HG02938 (cell line): Measurements from ENCODE around the gene ARHGEF10L.

Experiments
- ATAC-seq: cut with Tn5 transposase; IDR thresholded peaks from one replicate; pipeline ENCODE4 v1.9.1; 2021; ENCODE audit warnings: mild to moderate bottlenecking, moderate library complexity; ENCODE audit not compliant: unreplicated experiment

The ARHGEF10L gene

DNA sequence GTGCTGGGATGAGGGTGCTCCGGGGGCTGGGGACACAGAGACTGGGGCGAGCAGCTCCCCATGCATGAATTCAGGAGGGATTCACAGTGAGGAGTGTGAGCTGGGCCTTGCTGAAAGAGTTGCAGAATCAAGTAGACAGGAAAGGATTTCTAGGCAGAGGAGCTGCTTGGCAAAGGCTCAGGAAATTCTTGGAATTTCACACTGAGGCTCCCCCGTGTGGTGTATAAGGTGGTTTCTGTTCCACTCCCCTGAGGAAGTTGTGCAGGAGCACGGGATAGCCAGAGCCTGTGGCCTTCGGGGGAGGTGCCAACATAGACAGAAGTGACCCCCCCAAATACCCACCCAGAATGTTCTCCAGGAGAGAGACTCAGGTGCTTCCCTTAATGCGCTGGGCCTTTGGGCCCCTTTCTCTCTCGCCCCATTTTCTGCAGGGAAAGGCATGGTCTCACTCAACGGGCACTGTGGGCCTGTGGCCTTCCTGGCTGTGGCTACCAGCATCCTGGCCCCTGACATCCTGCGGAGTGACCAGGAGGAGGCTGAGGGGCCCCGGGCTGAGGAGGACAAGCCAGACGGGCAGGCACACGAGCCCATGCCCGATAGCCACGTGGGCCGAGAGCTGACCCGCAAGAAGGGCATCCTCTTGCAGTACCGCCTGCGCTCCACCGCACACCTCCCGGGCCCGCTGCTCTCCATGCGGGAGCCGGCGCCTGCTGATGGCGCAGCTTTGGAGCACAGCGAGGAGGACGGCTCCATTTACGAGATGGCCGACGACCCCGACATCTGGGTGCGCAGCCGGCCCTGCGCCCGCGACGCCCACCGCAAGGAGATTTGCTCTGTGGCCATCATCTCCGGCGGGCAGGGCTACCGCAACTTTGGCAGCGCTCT is 157.2 kb downstream of the ARHGEF10L start:
- no peak for ATAC-seq

DNA sequence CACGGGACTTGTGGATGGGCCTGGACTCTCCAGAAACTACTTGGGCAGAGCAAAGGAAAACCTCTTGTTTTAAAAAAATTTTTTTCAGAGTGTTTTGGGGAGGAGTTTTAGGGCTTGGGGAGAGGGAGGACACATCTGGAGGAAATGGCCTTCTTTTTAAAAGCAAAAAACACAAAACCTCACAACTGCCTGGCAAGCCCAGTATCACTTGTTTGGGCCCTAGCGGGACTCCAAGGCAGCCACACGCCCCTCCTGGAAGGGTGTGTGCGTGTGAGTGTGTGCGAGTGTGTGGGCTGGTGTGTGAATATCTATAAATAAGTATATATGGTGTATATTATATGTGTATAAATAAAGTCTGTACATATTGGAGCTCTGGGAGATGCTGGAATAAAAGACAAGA is 158.0 kb downstream of the ARHGEF10L start:
- ATAC-seq: no peak

DNA sequence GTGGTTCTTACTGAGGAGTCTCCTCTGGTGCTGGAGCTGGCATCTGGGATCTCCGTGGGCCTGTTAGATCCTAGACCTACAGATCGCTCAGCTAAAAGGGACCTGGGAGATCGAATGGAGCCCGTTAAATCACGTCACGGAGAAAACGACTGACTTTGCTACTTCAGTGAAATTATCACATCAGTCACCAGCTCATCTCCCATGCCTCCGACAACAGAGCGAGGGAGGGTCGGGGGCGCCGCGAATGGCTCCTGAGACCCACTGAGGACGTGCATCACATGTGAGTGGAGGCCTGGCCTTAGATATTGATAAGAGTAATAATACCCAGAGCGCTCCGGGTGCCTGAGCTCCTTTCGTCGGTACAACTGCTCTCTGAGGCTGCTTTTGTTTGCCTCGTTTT is 160.1 kb downstream of the ARHGEF10L start:
- ATAC-seq: no peak

DNA sequence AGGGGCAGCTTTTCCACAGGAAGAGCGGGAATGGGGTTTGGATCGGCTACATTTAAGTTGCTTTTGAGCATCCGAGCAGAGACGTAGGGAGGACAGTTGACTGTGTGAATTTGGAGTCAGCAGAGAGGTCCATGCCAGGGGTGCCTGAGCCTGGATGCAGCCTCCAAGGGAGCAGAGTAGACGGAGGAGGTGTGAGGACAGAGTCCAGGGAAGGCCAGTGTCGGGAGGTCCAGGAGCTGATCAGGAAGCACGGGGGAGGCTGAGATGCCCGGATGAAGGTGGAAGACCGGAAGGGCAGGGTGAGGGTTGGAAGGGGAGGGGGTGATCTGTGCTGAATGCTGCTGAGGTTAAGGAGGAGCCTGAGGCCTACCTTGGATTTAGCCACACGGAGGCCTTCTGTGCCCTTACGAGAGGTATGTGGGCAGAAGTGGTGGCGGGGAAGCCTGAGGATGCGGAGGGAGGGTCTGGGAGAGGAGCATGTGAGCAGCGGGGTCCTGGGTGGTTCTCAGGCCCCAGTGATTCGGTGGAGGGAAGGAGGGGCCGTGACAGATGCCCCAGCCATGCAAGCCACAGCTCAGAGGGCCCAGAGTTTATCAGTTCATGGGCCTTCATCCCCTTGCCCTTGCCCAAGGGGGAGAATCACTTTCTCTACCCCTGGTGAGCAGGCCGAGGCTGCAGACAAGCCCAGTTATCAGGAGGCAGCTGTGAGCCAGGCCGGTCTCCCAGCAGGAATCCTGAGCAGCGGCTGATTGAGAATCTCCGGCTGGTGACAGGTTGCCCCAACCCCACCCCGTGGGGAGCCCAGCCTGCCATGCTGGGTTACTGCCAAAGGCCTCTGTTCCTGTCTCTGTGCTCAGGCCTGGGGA is 161.7 kb downstream of the ARHGEF10L start:
- ATAC-seq: no peak

DNA sequence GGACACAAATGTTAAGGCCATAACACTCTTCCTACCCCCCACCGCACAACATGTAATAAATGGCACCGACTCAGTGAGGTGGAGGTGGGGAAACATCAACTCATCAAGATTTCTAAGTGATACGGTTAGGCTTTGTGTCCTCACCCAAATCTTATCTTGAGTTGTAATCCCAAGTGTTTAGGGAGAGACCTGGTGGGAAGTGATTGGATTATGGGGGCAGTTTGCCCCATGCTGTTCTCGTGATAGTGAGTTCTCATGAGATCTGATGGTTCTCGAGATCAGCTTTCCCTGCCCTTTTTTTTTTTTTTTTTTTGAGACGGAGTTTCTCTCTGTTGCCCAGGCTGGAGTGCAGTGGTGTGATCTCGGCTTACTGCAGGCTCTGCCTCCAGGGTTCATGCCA is 164.7 kb downstream of the ARHGEF10L start:
- ATAC-seq: no peak

DNA sequence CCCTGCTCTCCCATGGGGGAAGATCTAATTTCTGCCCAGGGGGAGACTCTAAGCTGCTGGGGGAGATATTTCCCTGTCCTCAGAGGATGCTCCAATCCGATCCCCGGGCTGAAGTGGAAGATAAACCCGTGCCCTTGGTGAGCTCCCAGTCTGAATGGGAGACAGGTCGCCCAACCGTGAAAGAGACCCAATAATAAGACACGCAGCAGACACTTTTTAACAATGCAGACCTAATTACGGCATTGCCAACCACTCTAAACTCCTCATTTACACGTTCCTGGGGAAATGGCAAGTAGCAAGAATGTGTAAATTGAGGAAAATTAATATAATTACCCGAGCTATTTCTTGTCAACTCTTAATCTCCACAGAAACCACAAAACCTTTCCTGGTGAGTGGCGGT is 166.9 kb downstream of the ARHGEF10L start:
- ATAC-seq: no peak

DNA sequence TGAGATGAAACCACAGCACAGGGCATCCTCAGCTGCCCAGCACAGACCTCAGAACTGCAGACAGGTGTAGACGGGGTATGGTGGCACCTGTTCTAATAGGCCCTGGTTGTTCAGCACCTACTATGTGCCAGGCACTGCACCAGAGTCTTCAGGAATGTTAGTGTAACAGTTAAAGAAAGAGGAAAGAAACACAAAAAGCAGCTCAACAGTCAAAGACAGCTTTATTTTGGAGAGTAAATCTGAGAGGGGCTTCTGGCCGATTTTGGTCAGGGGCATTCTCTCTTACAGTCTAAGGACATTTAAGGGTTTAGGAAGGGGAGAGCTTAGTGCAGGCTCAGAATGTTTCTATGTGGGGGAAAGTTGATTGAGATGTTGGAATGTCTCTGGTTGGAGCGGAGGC is 170.5 kb downstream of the ARHGEF10L start:
- no peak for ATAC-seq

DNA sequence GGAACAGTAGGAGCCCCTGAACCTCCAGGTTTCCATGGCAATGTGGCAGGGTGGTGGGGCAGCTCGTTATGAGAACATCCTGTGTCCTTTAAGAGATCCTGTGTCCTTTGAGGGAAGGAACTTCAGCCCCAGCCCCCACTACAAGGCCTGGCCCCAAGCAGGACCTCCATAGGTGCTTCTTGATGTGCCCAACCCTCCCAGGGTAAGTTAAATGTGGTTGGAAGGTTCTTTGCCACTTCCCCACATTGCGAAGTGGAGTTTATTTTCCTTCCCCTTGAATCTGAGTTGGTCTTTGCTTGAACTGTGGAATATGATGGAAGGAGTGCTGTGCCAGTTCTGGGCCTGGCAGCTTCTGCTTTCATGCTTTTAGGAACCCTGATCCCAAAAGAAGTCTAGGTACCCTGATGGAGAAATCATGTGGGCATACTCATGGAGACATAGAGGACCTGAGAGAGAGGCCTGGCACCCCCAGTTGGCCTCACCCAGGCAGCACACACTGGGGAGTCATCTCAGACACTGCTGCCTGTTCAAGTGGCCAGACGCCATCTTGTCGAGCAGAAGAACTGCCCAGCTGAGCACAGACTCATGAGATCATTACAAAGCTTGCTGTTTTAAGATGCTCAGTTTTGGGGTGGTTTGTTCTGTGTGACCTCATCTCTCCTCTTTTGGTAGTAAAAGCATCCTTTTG is 171.5 kb downstream of the ARHGEF10L start:
- ATAC-seq: no peak

DNA sequence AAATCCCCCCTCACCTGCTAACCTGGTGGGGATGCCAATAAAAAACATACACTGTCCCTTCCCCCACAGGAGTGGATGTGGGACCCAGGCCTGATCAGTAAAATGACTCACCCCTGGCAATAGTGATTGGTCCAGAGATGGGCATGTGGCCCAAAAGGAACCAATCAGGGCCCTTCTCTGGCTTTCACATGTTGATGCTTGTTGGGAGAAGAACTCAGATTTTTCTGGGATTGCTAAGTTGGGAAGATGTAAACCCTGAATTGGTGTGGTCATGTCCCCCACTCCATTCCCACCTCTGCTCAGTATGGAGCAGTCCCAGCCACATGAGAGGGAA is 172.0 kb downstream of the ARHGEF10L start:
- ATAC-seq: no peak

DNA sequence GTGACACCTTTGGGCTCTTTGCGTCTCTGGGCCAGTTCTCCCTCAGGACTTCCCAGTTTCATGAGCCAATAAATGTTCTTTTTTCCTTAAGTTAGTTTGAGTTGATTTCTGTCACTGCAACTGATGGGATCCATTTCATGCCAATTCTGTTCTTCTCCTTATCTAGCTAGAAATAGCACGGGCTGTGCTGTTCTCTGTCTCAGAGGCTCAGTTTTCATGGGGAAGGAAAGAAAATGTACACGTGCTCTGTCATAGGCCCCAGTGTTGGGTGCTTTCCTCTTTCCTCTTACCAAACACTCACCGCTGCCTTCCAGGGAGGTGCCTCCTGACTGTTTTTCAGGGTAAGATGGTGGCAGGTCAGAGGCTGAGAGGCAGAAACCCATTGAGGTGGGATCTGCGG is 172.4 kb downstream of the ARHGEF10L start:
- no peak for ATAC-seq

DNA sequence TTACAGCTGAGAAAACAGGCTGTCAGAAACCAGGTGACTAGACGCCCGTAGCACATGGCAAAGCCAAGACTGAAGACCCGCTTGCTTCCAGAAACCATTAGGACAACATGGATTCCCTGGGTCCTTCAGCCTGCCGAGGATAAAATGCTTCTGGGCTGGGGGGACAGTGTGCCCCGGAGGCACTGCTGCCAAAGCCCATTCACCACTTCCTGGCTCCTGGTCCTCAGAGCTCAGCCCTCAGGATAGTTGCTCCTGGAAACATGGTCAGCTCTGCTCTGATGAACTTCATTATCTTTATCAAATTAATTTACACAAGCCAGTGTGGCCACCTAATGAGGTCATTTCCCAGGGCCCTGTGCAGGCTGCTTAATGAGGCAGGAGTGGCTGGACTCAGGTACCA is 174.5 kb downstream of the ARHGEF10L start:
- ATAC-seq: no peak

DNA sequence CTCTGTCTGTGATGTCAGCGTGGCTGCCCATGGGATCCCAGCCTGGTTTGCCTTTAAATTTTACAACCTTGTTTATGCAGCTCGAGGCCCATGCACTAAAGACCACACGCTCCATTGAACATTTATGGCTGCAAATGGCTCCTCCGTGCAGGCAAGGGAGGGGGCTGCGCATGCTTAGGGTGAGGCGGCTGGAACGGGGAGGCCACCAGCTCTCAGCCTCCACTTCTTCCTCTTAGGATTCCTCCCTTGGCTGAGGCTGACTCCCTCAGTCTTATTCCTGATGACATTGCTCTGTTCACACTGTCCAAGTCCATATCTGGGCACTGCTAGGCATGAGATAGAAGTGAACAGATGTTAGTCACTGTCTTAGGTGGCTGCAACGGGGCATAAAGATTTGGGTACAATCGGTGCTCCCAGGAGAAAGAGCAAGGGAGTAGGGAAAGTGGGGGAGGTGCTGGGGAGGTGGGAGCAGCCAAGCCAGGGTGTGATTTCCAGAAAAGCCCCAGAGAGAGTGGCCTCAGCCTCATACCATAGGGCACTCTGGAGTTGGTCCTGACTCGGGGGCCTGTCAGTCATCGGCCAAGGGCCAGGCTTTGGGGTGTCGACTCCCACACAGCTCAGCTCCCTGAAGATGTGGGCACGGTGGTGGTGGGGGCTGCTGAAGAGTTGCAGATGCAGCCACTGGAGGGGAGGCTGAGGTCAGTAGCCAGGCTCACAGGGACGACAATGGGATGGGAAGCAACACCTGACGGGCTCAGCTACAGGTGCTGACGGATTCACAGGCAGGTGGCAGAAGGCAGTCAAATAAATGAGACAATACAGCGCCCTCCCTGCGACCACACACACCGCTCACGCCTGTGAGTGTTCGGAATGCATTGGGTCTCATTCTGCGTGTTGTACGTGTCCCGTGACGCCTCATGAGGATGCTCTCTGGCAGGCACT is 178.4 kb downstream of the ARHGEF10L start:
- no peak for ATAC-seq

DNA sequence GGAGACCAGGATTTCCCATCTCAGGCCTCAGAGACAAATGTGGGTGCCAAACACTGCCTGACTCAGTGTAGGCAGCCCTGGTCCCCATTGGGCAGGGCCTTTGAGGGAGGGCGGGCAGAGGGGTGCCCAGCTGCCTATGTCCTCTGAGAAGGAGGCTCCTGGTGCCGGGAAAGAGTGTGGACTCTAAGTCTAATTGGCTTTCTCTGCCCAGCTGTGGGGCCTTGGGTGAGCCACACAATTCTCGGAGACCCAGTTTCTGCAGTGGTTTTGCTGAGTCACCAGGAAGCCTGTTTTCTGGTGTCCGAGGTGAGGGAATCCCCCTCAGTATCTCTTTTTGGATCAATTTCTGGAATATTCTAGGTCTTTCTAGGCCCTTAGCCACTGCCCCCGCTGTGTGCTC is 180.4 kb downstream of the ARHGEF10L start:
- no peak for ATAC-seq

DNA sequence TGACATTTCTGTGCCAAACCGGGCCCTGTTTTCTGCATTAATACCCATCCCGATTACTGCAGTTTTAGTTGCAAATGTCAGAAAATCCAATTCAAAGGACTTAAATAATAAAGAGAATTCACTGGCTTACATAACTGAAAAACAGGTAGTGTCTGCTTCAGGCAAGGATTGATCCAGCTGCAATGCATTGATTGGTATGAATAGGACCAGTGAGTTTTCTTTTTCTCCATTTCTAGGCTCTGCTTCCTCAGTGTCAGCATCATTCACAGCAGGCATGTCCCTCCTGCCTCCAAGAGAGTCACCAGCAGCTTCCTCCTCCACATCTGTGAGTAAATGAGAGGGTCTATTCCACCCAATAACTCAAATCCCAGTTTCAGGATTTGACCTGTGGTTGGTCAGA is 181.9 kb downstream of the ARHGEF10L start:
- no peak for ATAC-seq

DNA sequence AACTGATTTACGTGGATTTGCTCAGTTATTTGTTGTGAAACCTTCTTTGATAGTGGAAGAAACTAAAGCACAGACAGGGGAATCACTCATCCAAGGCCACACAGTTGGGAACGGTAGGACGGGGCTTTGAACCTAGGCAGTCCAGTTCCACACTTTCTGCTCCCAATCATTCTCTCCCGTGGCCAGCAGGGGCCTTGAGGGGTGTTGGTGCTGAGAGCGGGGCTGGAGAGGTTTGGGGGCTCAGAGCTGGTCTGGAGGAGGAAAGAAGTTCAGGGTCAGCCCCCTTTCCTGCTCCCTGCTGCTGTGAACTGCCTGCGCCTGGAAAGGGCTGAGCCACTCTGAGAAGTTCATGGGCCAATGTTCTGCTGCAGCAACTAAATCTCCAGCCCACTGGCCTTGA is 184.2 kb downstream of the ARHGEF10L start:
- no peak for ATAC-seq

DNA sequence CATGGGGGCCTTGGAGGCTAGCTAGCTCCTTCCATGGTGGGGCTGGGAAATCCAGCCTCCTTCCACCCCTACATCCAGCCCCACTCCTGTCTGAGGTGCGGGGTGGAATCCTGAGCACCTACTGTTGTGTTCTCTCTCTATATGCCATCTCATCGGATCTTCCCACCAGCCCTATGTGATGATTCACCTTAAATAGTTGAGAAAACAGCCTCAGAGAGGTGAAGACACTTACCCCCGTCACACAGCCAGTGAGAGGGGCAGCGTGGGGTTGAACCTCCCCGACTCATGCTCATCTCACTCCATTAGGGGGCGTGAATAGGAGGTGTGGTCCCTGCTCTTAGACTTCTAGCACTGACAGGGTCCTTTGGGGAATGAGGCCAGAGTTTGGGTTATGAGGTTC is 184.7 kb downstream of the ARHGEF10L start:
- ATAC-seq: no peak

DNA sequence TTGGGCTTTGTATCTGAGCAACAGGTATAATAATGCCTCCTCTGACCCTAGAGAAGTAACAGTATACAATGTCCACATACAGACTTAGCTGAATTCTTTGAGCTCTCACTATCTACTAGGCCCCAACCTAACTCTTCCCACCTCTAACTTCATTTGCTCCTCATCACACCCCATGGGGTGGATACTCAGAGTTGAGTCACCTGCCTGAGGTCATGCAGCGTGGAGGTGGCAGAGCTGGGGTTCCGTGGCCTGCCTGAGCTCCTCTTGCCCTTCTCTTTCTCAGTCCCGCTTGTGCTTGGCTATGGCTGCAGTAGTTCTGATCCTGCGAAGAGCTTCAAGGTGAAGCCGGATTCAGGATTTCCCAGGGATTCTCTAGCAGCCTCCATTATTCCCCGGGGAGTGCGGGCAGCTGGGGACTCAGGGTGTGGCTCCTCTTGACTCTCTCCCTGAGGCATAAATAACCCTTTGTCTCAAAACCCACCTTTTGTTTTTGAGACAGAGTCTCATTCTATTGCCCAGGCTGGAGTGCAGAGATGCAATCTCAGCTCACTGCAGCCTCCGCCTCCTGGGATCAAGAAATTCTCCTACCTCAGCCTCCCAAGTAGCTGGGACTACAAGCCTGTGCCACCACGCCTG is 185.7 kb downstream of the ARHGEF10L start:
- ATAC-seq: no peak

DNA sequence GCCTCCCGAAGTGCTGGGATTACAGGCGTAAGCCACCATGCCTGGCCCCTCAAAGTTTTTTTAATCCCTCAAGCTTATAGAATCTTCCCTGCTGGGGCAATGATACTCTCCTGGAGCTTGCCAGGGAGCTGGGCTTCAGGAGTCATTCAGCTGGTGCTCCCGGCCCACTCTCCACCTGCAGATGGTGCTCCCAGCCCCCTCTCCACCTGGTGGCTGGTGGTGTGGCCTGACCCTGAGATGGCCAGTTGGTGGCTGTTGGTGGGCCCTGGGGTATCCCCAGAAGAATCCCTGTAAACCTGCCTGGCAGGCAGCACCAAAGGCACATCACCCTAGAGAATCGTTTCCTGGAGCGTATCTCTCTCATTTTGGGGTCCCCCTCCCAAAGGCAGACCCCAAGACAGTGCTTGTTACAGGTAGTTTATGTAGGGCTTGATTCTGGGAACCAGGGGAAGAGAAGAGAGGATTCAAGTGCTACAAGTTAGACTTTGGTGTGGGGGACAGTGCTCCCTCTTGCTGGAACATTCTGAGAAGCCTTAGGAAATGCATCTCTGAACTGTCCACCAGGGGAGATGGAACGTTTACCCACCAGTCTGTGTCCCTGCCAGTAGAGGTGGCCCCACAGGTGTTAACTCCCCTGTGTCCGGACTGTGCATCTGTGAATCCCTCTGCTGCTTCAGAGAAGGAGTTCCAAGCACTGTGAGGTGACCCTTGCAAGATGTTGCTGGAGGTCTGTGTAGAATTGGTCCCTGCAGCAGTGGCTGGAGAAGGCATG is 186.5 kb downstream of the ARHGEF10L start:
- no peak for ATAC-seq

DNA sequence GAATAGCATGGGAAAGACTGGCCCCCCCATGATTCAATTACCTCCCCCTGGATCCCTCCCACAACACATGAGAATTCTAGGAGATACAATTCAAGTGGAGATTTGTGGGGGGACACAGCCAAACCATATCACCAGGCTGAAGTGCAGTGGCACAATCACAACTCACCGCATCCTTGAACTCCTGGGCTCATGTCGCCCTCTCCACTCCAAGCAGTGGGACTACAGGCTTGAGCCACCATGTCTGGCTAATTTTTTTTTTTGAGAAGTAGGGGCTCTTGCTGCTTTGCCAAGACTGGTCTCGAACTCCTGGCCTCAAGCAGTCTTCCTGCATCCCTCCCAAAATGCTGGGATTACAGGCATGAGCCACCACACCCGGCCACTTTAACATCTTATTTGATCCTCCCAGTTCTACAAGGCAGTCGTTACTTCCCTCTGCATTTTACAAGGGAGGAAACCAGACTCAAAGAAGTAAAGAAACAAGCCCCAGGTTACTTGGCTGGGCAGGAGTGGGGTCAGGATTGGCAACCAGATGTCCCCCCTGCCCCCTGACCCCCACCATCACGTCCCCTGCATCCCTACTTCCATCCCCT is 188.7 kb downstream of the ARHGEF10L start:
- no peak for ATAC-seq
